HG03097 (cell line): ENCODE data around the gene TSC22D2.

Experiments
- ATAC-seq: cut with Tn5 transposase; IDR thresholded peaks from one replicate; pipeline ENCODE4 v1.9.1; 2021; ENCODE audit not compliant: unreplicated experiment, low FRiP score

The TSC22D2 gene

GRCh38 chr3:150444371-150444770, 36.3 kb downstream of the TSC22D2 start:
- ATAC-seq = no peak

GRCh38 chr3:150446470-150446977, 38.4 kb downstream of the TSC22D2 start:
- no peak for ATAC-seq

GRCh38 chr3:150447084-150447483, 39.0 kb downstream of the TSC22D2 start:
- no peak for ATAC-seq

- ATAC-seq = no peak
Observed at GRCh38 chr3:150447631-150448465, 39.8 kb downstream of the TSC22D2 start.

- no peak for ATAC-seq
Observed at GRCh38 chr3:150449169-150449721, 41.1 kb downstream of the TSC22D2 start.

- no peak for ATAC-seq
Observed at GRCh38 chr3:150450916-150451315, 42.8 kb downstream of the TSC22D2 start.

GRCh38 chr3:150451329-150452048, 43.4 kb downstream of the TSC22D2 start:
- ATAC-seq = no peak

- ATAC-seq = no peak
Observed at GRCh38 chr3:150453353-150453752, 45.3 kb downstream of the TSC22D2 start.

GRCh38 chr3:150454085-150454484, 46.0 kb downstream of the TSC22D2 start:
- no peak for ATAC-seq

- ATAC-seq = no peak
Observed at GRCh38 chr3:150454622-150455021, 46.5 kb downstream of the TSC22D2 start.

GRCh38 chr3:150455341-150455740, 47.2 kb downstream of the TSC22D2 start:
- no peak for ATAC-seq

- no peak for ATAC-seq
Observed at GRCh38 chr3:150458001-150458400, 49.9 kb downstream of the TSC22D2 start.

- ATAC-seq = no peak
Observed at GRCh38 chr3:150460484-150460883, 52.4 kb downstream of the TSC22D2 start.

GRCh38 chr3:150461399-150461798, 53.3 kb downstream of the TSC22D2 start:
- ATAC-seq = no peak

GRCh38 chr3:150462108-150462507, 54.0 kb downstream of the TSC22D2 start:
- ATAC-seq = no peak

GRCh38 chr3:150464684-150465083, 56.6 kb downstream of the TSC22D2 start:
- ATAC-seq = no peak

- ATAC-seq = no peak
Observed at GRCh38 chr3:150467381-150467780, 59.3 kb downstream of the TSC22D2 start.

- no peak for ATAC-seq
Observed at GRCh38 chr3:150469031-150469930, 61.2 kb downstream of the TSC22D2 start.

GRCh38 chr3:150469931-150470740, 62.0 kb downstream of the TSC22D2 start:
- ATAC-seq = no peak

- no peak for ATAC-seq
Observed at GRCh38 chr3:150472421-150472820, 64.3 kb downstream of the TSC22D2 start.
